ENCODE data around the gene STX3. TPM values are rescaled to one million over a fixed set of nuclear protein-coding genes. Genes with fewer than 3 reads are reported as not detected.

Gene STX3
- 16.8 and 19.2 TPM in 2 replicates for total RNA-seq

DNA sequence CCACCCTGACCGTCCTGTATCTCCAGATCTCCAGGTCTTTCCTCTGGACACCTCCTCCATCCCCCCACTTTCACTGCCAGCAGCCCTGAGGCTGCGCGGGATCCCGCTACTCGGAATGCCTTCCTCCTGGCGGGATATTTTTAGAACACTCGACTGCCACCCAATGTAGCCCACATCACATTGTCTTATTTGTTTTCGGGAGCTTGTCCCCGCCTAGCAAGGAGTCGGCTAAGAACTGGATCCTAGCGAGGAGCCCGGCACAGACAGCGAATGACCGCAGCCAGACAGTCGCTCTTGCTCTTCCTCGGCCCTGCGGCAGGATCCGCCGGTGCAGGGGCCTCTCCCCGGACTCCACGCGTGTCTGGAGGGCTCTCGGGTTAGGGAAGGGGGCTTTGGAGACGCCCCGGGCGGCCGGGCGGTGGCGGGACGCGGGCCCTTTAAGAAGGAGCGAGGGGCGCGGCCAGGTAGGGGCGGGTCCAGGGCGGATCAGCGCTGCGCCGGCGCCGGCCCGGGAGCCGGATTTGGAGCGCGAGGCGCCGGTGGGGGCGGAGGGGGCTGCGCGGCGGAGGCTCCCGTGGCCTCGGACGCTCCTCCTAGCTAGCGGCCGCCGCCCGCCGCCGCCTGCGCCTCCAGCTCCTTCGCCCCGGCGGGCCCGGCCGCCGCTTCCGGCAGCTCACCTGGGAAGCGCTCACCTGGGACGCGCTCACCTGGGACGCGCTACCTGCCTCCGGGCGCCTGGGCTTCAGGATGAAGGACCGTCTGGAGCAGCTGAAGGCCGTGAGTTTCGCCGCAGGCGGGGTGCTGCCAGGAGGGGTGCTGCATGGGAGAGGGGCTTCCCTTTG is at the start of gene STX3:
STX3 (plus strand) TSS at position 518 of the 842 bp plus-strand sequence; CDS start at position 748, 230 bp downstream.

DNA sequence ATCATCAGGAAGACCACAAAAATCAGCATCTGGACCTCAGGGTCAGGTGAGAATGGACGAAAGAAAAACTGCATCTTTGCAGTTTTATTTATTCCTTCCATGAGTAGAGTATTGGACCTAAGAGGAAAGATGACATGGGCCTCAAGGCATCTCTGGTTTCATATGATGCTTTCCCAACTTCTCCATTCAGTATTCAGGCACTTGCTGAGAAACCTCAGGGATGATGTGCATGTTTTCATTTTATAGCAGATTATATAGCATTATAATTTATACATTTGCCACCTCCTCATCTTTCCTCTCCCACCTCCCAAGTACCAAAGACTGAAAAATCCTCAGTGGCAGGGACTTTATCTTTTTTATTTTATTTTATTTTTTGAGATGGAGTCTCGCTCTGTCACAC is 41.4 kb upstream of the STX3 start, which contains the start of gene OR10V1:
OR10V1 (minus strand) TSS at position 101 of the 400 bp plus-strand sequence; CDS start at position 101, 0 bp downstream.

GRCh38 chr11:59810189-59810910 is 55.2 kb downstream of the STX3 start, which contains the start of gene MRPL16:
Gene MRPL16, minus strand, starts transcription at chr11:59810778. Its CDS starts 120 bp downstream, at chr11:59810658.

GRCh38 chr11:59845399-59845798 is 90.2 kb downstream of the STX3 start, which contains the start of gene CBLIF:
Gene CBLIF, minus strand, starts transcription at chr11:59845499. Its CDS starts 46 bp downstream, at chr11:59845453.

Other genes starting within 250 kb of the STX3 start
- gene OR4D9, start 243.8 kb upstream of the STX3 start, total RNA-seq, result not detected in 2 replicates
- 38.8 and 41.0 TPM in 2 replicates for gene OSBP, start 139.6 kb upstream of the STX3 start, total RNA-seq
- gene PATL1, start 86.3 kb upstream of the STX3 start, total RNA-seq, result 12.4 and 19.6 TPM in 2 replicates
- not detected in 2 replicates for gene OR10V1, start 41.5 kb upstream of the STX3 start, total RNA-seq
- 36.6 and 40.2 TPM in 2 replicates for gene MRPL16, start 55.4 kb downstream of the STX3 start, total RNA-seq
- not detected in 2 replicates for gene CBLIF, start 90.1 kb downstream of the STX3 start, total RNA-seq
- gene TCN1, start 111.1 kb downstream of the STX3 start, total RNA-seq, result not detected in 2 replicates
- gene OOSP3, start 123.4 kb downstream of the STX3 start, total RNA-seq, result not detected in 2 replicates
- not detected in 2 replicates for gene OOSP1, start 183.1 kb downstream of the STX3 start, total RNA-seq
- gene OOSP4A, start 208.7 kb downstream of the STX3 start, total RNA-seq, result not detected in 2 replicates